Stomach (tissue), 4 donors: Measurements from ENCODE around the gene KRTAP20-3.

Source experiments
- POLR2A ChIP-seq, 4 donors: fragments of 450-650 bp; IDR thresholded peaks; one replicate each; pipeline ENCODE4 v1.6.1; 2016; ENCODE audit warnings: antibody characterized with exemption in 4 of 4, control low read depth in 2 of 4, mild to moderate bottlenecking in 1 of 4, moderate library complexity in 1 of 4
- POLR2AphosphoS5 ChIP-seq, 3 donors: sonication (generic); formaldehyde crosslinking; IDR thresholded peaks; one replicate each; pipeline ENCODE4 v1.6.1; 2016; ENCODE audit warnings: antibody characterized with exemption in 3 of 3
- TF ChIP-seq, protein P1 (sequence below), 7 experiments: fragments of 450-650 bp in 4 of 7; fragments of 200-600 bp in 3 of 7; sonication (generic) in 3 of 7; IDR thresholded peaks; one replicate each; pipeline ENCODE4 v1.5.1; 2016 to 2019; ENCODE audit warnings: antibody characterized with exemption in 7 of 7, control low read depth in 2 of 7, mild to moderate bottlenecking in 1 of 7

DNA sequence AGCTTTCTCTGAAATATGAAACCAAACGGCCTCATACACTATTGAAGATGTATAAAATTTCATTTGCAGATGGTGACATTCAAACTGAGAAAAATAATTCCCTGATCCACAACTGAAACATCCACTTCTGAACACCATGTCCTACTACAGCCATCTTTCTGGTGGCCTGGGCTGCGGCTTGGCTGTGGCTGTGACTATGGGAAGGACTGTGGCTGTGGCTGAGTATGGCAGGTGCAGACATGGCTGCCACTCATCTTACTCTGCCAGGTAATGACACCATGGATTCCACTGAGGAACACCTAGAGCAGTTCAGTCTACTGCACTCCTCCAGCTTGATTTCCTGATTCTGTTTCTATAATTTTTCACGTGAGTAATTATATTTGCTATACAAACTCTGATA is 22.1 kb upstream of the KRTAP20-3 start, which contains the start of gene KRTAP20-4:
- TF ChIP-seq, protein P1, sequence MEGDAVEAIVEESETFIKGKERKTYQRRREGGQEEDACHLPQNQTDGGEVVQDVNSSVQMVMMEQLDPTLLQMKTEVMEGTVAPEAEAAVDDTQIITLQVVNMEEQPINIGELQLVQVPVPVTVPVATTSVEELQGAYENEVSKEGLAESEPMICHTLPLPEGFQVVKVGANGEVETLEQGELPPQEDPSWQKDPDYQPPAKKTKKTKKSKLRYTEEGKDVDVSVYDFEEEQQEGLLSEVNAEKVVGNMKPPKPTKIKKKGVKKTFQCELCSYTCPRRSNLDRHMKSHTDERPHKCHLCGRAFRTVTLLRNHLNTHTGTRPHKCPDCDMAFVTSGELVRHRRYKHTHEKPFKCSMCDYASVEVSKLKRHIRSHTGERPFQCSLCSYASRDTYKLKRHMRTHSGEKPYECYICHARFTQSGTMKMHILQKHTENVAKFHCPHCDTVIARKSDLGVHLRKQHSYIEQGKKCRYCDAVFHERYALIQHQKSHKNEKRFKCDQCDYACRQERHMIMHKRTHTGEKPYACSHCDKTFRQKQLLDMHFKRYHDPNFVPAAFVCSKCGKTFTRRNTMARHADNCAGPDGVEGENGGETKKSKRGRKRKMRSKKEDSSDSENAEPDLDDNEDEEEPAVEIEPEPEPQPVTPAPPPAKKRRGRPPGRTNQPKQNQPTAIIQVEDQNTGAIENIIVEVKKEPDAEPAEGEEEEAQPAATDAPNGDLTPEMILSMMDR (IDR thresholded peaks at IDR 0.05): no peak
- TF ChIP-seq POLR2A (IDR thresholded peaks at IDR 0.05) (no peak), POLR2AphosphoS5 (IDR thresholded peaks at IDR 0.05) (no peak)
